GM10266 (cell line): ENCODE measurements around the gene ATOH1.

Source experiments
- DNase-seq: peaks from one replicate; pipeline ENCODE4 v3.0.0; 2012; ENCODE audit errors: extremely low spot score
- TF ChIP-seq, protein P1 (sequence below): IDR thresholded peaks from 2 replicates; pipeline ENCODE4 v1.5.1; 2012; ENCODE audit warnings: mild to moderate bottlenecking, low read depth; ENCODE audit not compliant: control insufficient read depth, insufficient read depth; ENCODE audit errors: missing control alignments

ATOH1 gene

GRCh38 chr4:93802045-93802444 is 26.5 kb upstream of the ATOH1 start:
- no peak for DNase-seq
- TF ChIP-seq, protein P1, sequence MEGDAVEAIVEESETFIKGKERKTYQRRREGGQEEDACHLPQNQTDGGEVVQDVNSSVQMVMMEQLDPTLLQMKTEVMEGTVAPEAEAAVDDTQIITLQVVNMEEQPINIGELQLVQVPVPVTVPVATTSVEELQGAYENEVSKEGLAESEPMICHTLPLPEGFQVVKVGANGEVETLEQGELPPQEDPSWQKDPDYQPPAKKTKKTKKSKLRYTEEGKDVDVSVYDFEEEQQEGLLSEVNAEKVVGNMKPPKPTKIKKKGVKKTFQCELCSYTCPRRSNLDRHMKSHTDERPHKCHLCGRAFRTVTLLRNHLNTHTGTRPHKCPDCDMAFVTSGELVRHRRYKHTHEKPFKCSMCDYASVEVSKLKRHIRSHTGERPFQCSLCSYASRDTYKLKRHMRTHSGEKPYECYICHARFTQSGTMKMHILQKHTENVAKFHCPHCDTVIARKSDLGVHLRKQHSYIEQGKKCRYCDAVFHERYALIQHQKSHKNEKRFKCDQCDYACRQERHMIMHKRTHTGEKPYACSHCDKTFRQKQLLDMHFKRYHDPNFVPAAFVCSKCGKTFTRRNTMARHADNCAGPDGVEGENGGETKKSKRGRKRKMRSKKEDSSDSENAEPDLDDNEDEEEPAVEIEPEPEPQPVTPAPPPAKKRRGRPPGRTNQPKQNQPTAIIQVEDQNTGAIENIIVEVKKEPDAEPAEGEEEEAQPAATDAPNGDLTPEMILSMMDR = no peak

DNA sequence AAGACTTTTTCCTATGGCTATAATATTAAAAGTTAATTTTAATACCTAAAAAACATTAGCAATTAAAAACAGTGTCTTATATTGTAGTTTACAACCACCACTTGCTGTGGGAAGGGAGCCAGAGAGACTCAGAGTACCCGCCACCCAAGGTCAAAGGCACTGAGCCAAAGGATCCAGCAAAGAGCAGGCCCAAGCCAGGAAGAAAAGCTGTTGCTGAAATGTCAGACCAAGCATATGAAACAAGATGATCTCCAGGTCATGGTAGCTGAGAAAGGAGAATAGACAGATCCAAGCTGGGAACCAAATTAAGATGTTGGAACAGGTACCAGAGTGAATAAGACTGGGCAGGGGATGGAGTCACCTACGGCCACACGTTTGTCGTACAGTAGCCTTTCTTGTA is 18.8 kb upstream of the ATOH1 start:
- TF ChIP-seq, protein P1 = no peak
- DNase-seq = no peak

DNA sequence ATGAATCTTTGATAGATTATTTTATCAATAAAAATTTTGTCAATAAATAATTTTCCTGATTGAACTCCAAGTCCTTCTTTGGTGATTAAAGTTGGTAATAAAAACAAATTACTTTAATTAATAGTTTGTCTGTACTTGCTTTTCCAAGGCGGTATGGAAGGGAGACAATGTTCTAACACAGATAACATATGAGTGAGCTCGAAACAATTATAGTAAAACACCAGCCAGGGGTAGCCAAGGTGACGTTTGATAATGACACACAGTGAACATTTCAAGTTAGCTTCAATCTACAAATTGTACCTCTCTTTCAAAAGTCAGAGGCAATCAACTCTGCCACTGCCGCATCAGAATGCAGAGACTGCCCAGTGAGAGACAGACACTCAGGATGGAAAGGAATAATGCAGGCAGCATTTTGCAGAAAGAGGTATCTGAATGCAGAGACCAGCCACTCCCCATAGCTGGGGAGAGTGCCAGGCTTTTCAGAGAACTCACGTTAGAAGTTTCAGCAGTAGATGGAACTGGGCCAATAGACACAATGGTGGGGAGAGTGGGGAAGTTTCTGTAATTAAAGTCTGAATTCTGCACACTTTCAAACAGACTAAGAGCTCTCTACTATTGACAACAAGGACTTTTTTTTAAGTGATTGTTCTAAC is 18.1 kb upstream of the ATOH1 start:
- TF ChIP-seq, protein P1 = no peak
- no peak for DNase-seq

DNA sequence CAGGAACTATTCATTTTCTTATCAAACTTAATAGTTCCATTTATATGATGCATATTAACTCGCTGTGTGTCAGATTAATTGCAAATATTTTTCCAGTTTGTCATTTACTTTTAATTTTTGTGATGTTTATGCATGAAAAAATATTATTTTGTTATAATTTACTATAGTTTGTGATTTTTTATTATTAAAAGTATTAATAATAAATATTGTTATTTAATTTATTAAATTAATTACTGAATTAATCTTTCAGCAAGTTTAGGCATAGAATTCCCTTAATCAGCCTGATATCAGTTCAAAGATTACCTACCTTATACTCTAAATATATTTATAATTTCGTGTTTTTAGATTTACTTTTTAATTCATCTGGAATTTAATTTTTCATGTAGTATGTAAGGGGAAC is 15.5 kb upstream of the ATOH1 start:
- TF ChIP-seq, protein P1 = no peak
- DNase-seq = no peak

GRCh38 chr4:93814141-93814540 is 14.4 kb upstream of the ATOH1 start:
- TF ChIP-seq, protein P1 = no peak
- DNase-seq = no peak

- TF ChIP-seq, protein P1 = no peak
- no peak for DNase-seq
These were observed 13.8 kb upstream of the ATOH1 start for GRCh38 chr4:93814722-93815121.

- TF ChIP-seq, protein P1 = no peak
- no peak for DNase-seq
These were observed 2.9 kb upstream of the ATOH1 start for GRCh38 chr4:93825551-93826216.
